ENCODE data around the gene TBC1D7.

DNA sequence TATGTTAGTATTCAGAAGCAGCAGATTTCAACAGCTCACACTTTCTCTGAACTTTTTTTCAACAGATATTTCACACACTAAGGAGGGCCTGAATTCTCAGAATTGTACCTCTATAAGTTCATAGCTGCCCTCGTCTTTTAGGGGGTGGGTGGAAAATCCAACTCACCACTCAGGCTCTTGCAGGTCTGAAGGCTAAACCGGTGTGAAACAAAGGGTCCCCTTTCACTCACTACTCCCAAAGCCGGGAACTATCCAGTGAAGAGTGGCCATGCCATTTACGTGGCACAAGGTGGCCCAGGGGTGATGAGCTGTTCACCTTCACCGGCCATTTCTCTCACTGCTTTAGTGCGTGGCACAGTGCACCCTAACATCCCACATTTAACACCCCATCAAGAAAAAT, 24.2 kb downstream of the TBC1D7 start:
- TF ChIP-seq ELF4 (IDR thresholded peaks at IDR 0.05) (no peak), HDGF (IDR thresholded peaks at IDR 0.05; ENCODE audit: borderline replicate concordance) (no peak), SUZ12 (IDR thresholded peaks at IDR 0.05) (no peak), PKNOX1 (IDR thresholded peaks at IDR 0.05) (no peak), BHLHE40 (IDR thresholded peaks at IDR 0.05; ENCODE audit: borderline replicate concordance) (no peak), SP1 (IDR thresholded peaks at IDR 0.05) (no peak)
